ENCODE results near the gene ELAVL1.

Gene ELAVL1

DNA sequence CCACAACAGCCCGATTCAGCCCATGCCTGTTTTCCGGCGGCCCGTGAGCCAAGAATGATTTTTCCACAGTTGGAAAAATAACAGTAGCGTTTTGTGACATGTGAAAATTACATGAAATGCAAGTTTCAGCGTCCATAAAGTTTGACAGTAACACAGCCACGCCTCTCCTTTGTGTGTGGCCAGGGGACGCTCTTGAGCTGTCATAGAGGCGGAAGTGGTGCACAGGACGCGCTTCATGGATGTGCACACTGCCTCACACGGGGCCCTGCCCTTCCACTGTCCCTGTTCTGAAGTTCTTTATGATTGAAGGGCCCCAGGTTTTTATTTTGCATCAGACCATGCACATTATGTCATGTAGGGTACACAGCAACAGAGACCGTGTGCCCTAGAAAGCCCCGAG lies 12.4 kb upstream of the ELAVL1 start:
- H3K9me3 ChIP-seq (ENCODE audit: control insufficient read depth, low read depth, low read length), result no peaks in the 10 kb centered on the region
- no peaks in the 10 kb centered on the region for H3K36me3 ChIP-seq (ENCODE audit: control insufficient read depth, low read depth, low read length)
- no peaks in the 10 kb centered on the region for H3K27me3 ChIP-seq (ENCODE audit: control insufficient read depth, insufficient read depth, low read length)
- no peak overlapping the region for H3K9ac ChIP-seq (ENCODE audit: low read length)
- H3K27ac ChIP-seq (ENCODE audit: low read length), result no peak overlapping the region
- H3K4me3 ChIP-seq (ENCODE audit: low read length), result no peak overlapping the region
- no peaks in the 10 kb centered on the region for H3K4me1 ChIP-seq (ENCODE audit: control insufficient read depth, low read depth, low read length)

- Histone ChIP-seq H3K27me3 (ENCODE audit: control insufficient read depth, insufficient read depth, low read length) (no peaks in the 10 kb centered on the region), H3K27ac (ENCODE audit: low read length) (no peak overlapping the region), H3K4me1 (ENCODE audit: control insufficient read depth, low read depth, low read length) (peaks cover 11% of the 10 kb centered on the region), H3K9ac (ENCODE audit: low read length) (peak overlapping the region; percentile 91), H3K9me3 (ENCODE audit: control insufficient read depth, low read depth, low read length) (no peaks in the 10 kb centered on the region), H3K36me3 (ENCODE audit: control insufficient read depth, low read depth, low read length) (peaks cover 3% of the 10 kb centered on the region), H3K4me3 (ENCODE audit: low read length) (peak overlapping the region; percentile 96)
Measured at GRCh38 chr19:8004723-8005513, 523 bp downstream of the ELAVL1 start.

- peak overlapping the region; percentile 91 for H3K9ac ChIP-seq (ENCODE audit: low read length)
- peaks cover 11% of the 10 kb centered on the region for H3K4me1 ChIP-seq (ENCODE audit: control insufficient read depth, low read depth, low read length)
- no peaks in the 10 kb centered on the region for H3K27me3 ChIP-seq (ENCODE audit: control insufficient read depth, insufficient read depth, low read length)
- H3K9me3 ChIP-seq (ENCODE audit: control insufficient read depth, low read depth, low read length), result no peaks in the 10 kb centered on the region
- H3K4me3 ChIP-seq (ENCODE audit: low read length), result peak overlapping the region; percentile 96
- H3K27ac ChIP-seq (ENCODE audit: low read length), result no peak overlapping the region
- H3K36me3 ChIP-seq (ENCODE audit: control insufficient read depth, low read depth, low read length), result peaks cover 6% of the 10 kb centered on the region
Measured at GRCh38 chr19:8004001-8004400, 1.4 kb downstream of the ELAVL1 start.

DNA sequence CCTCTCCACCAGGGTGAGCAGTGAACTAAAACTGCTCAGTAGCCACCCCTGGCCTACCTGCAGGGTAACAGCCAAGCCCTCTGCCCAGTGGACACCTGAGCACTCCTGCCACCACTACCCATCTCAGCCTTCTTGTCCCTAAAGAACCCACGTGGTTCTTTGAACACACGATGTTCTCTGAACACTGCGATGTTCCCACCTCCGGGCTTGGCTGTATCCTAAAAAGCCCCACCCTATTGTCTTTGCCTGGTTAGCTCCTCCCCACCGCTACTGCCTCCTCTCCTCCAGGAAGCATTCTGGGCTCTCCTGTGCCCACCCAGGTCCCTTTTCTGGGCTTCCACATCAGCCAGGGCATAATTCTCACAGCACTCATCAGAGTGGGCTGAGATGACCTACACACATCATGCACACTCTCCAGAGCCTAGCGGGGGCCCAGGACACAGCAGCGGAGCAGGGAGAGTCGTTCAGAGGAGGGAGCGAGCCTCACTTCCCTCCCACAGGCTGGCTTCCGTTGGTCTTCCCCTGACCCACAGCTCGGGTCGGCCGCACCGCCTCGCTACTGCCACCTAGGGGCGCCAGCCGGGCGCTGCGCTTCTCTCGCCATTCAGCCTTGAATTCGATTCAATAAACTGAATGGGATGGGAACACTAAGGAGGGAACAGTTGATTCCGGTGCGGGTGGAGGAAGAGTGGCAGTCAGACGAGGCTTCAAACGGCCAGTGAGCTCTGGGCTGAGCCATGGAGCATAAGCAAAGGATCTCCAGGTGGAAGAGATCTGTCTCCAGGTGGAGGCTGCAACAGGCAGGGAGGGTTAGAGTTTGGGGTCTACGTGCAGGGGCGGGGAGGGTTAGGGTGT lies 3.2 kb downstream of the ELAVL1 start:
- Histone ChIP-seq H3K9me3 (ENCODE audit: control insufficient read depth, low read depth, low read length) (no peaks in the 10 kb centered on the region), H3K9ac (ENCODE audit: low read length) (peak overlapping the region; percentile 21), H3K27me3 (ENCODE audit: control insufficient read depth, insufficient read depth, low read length) (no peaks in the 10 kb centered on the region), H3K4me3 (ENCODE audit: low read length) (peak overlapping the region; percentile 58), H3K4me1 (ENCODE audit: control insufficient read depth, low read depth, low read length) (peaks cover 13% of the 10 kb centered on the region), H3K36me3 (ENCODE audit: control insufficient read depth, low read depth, low read length) (peaks cover 6% of the 10 kb centered on the region), H3K27ac (ENCODE audit: low read length) (peak overlapping the region; percentile 79)

GRCh38 chr19:8001651-8001994 lies 3.8 kb downstream of the ELAVL1 start:
- Histone ChIP-seq H3K27me3 (ENCODE audit: control insufficient read depth, insufficient read depth, low read length) (no peaks in the 10 kb centered on the region), H3K4me3 (ENCODE audit: low read length) (no peak overlapping the region), H3K9ac (ENCODE audit: low read length) (no peak overlapping the region), H3K27ac (ENCODE audit: low read length) (no peak overlapping the region), H3K4me1 (ENCODE audit: control insufficient read depth, low read depth, low read length) (peaks cover 14% of the 10 kb centered on the region), H3K9me3 (ENCODE audit: control insufficient read depth, low read depth, low read length) (no peaks in the 10 kb centered on the region), H3K36me3 (ENCODE audit: control insufficient read depth, low read depth, low read length) (peaks cover 6% of the 10 kb centered on the region)

DNA sequence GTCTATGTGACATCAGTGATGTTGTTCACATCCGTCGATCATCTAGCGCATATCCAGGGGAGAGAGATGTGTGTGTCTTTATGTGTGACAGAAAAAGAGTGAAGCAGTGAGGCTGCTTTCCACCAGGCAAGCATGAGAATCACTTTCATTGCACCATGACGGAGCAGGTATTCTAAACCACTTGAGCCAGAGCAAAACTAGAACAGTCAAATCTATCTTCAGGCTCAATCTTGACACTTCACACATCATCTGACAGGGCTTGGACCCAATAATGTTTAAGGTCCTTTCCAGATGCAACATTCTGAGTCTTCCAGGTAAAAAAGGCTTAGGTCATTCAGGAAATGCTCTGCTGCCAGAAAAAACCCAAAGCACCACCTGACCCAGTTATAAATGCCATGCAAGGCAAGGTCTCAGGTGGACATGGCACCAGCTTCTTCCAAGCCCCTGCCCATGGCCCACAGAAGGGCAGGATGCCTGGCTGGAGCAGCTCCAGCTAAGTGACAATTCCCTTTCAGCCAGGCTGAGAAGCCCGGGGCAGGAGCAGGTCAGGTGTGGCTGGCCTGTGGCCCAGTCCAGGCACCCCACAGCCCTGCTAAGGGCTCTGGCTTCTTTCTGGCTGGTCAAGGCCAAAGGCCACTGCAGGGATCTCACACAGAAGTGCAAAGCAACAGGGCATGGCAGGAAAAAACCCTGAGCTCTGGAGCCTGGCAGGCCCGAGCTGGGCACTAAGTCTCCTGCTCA lies 5.0 kb downstream of the ELAVL1 start:
- Histone ChIP-seq H3K9ac (ENCODE audit: low read length) (no peak overlapping the region), H3K27me3 (ENCODE audit: control insufficient read depth, insufficient read depth, low read length) (no peaks in the 10 kb centered on the region), H3K36me3 (ENCODE audit: control insufficient read depth, low read depth, low read length) (peaks cover 6% of the 10 kb centered on the region), H3K4me3 (ENCODE audit: low read length) (no peak overlapping the region), H3K27ac (ENCODE audit: low read length) (no peak overlapping the region), H3K4me1 (ENCODE audit: control insufficient read depth, low read depth, low read length) (peaks cover 14% of the 10 kb centered on the region), H3K9me3 (ENCODE audit: control insufficient read depth, low read depth, low read length) (no peaks in the 10 kb centered on the region)

- H3K27ac ChIP-seq (ENCODE audit: low read length), result no peak overlapping the region
- H3K36me3 ChIP-seq (ENCODE audit: control insufficient read depth, low read depth, low read length), result peaks cover 6% of the 10 kb centered on the region
- no peaks in the 10 kb centered on the region for H3K27me3 ChIP-seq (ENCODE audit: control insufficient read depth, insufficient read depth, low read length)
- H3K4me3 ChIP-seq (ENCODE audit: low read length), result no peak overlapping the region
- no peaks in the 10 kb centered on the region for H3K9me3 ChIP-seq (ENCODE audit: control insufficient read depth, low read depth, low read length)
- H3K4me1 ChIP-seq (ENCODE audit: control insufficient read depth, low read depth, low read length), result peaks cover 24% of the 10 kb centered on the region
- no peak overlapping the region for H3K9ac ChIP-seq (ENCODE audit: low read length)
Measured at GRCh38 chr19:7999376-7999775, 6.1 kb downstream of the ELAVL1 start.

DNA sequence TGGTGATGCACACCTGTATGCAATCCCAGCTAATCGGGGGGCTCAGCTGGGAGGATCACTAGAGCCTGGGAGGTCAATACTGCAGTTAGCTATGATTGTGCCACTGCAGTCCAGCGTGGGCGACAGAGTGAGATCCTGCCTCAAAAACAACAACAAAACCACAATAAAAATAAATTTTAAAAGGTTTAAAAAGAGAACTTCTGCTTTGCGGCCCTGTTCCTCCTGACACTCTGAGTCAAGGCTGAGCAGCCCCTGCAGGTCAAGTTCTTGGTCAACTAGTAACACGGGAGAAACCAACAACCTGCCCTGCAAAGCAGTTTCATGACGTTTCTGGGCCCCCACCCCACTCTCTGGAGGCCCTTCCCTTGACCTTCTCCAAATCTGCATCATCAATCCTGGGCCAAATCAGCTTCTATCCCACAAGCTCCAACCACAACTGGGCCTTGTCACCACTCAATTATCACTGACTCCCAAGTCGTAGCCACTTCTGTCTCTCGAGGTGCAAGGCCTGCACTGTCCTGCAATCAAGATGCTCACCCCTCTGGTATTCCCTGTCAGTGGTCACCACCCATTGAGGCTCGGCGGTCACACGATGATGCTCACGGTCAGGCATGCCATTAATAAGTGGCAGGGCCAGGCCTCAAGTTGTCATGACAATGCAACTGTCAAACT lies 7.5 kb downstream of the ELAVL1 start:
- no peaks in the 10 kb centered on the region for H3K9me3 ChIP-seq (ENCODE audit: control insufficient read depth, low read depth, low read length)
- H3K9ac ChIP-seq (ENCODE audit: low read length), result no peak overlapping the region
- no peak overlapping the region for H3K27ac ChIP-seq (ENCODE audit: low read length)
- H3K36me3 ChIP-seq (ENCODE audit: control insufficient read depth, low read depth, low read length), result peaks cover 6% of the 10 kb centered on the region
- H3K27me3 ChIP-seq (ENCODE audit: control insufficient read depth, insufficient read depth, low read length), result no peaks in the 10 kb centered on the region
- no peak overlapping the region for H3K4me3 ChIP-seq (ENCODE audit: low read length)
- peaks cover 23% of the 10 kb centered on the region for H3K4me1 ChIP-seq (ENCODE audit: control insufficient read depth, low read depth, low read length)

DNA sequence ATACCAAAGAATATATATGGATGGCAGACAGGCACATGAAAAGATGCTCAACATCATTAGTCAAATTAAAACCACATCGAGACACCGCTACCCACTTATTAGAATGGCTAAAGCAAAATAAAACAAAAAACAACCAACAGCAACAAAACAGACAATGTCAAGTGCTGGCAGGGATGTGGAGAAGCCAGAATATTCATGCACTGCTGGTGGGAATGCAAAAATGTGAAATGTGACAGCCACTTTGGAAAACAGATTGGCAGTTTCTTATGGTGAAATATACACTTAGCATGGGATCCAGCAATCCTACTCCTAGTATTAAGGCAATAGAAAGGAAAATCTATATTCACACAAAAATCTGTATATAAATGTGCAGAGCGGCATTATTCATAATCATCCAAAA lies 8.6 kb downstream of the ELAVL1 start:
- H3K36me3 ChIP-seq (ENCODE audit: control insufficient read depth, low read depth, low read length), result peaks cover 14% of the 10 kb centered on the region
- no peak overlapping the region for H3K4me3 ChIP-seq (ENCODE audit: low read length)
- no peaks in the 10 kb centered on the region for H3K9me3 ChIP-seq (ENCODE audit: control insufficient read depth, low read depth, low read length)
- peaks cover 19% of the 10 kb centered on the region for H3K4me1 ChIP-seq (ENCODE audit: control insufficient read depth, low read depth, low read length)
- no peaks in the 10 kb centered on the region for H3K27me3 ChIP-seq (ENCODE audit: control insufficient read depth, insufficient read depth, low read length)
- no peak overlapping the region for H3K27ac ChIP-seq (ENCODE audit: low read length)
- no peak overlapping the region for H3K9ac ChIP-seq (ENCODE audit: low read length)

- Histone ChIP-seq H3K4me1 (ENCODE audit: control insufficient read depth, low read depth, low read length) (peaks cover 18% of the 10 kb centered on the region), H3K4me3 (ENCODE audit: low read length) (no peak overlapping the region), H3K36me3 (ENCODE audit: control insufficient read depth, low read depth, low read length) (peaks cover 23% of the 10 kb centered on the region), H3K9ac (ENCODE audit: low read length) (no peak overlapping the region), H3K27ac (ENCODE audit: low read length) (no peak overlapping the region), H3K27me3 (ENCODE audit: control insufficient read depth, insufficient read depth, low read length) (no peaks in the 10 kb centered on the region), H3K9me3 (ENCODE audit: control insufficient read depth, low read depth, low read length) (no peaks in the 10 kb centered on the region)
Measured at GRCh38 chr19:7995810-7996158, 9.7 kb downstream of the ELAVL1 start.
